Neural crest cell (in vitro differentiated cells): ENCODE measurements around the gene SLC25A39. TPM values are rescaled to one million over a fixed set of nuclear protein-coding genes. Genes with fewer than 3 reads are reported as not detected.
A peak's percentile ranks its signal among the peaks of the same experiment; 100 is the strongest.
"Not testable (repeated sequence)": the region's sequence is repeated elsewhere in the genome, so short reads cannot be mapped to it uniquely, and the experiment has no call there.

ENCODE experiments used
- DNase-seq: peaks from one replicate; pipeline ENCODE4 v3.0.0; 2021; ENCODE audit warnings: low read depth, mixed read lengths, low spot score
- H3K27ac Mint-ChIP-seq: one replicate; pipeline ENCODE4 v1.8.0; 2021; ENCODE audit warnings: mild to moderate bottlenecking, mixed read lengths; ENCODE audit not compliant: unreplicated experiment
- H3K27me3 Mint-ChIP-seq: 2 replicates; pipeline ENCODE4 v1.8.0; 2021; ENCODE audit warnings: low read depth, mild to moderate bottlenecking, mixed read lengths
- H3K36me3 Mint-ChIP-seq: 2 replicates; pipeline ENCODE4 v1.8.0; 2021; ENCODE audit warnings: low read depth, mild to moderate bottlenecking, mixed read lengths
- H3K4me1 Mint-ChIP-seq: 2 replicates; pipeline ENCODE4 v1.8.0; 2021; ENCODE audit warnings: mixed read lengths
- H3K4me3 Mint-ChIP-seq: one replicate; pipeline ENCODE4 v1.8.0; 2021; ENCODE audit warnings: mild to moderate bottlenecking, mixed read lengths
- H3K9me3 Mint-ChIP-seq: 2 replicates; pipeline ENCODE4 v1.8.0; 2021; ENCODE audit warnings: mixed read lengths
- total RNA-seq: library from RNA; stranded (reverse); gene quantifications from 2 replicates; pipeline ENCODE4 v1.2.1, GENCODE V29; 2021
- TF ChIP-seq, protein P1 (sequence below): fragments of 200-600 bp; sonication (generic); conservative IDR thresholded peaks from 2 replicates; pipeline ENCODE4 v1.5.0; 2021; ENCODE audit warnings: antibody characterized with exemption, mild to moderate bottlenecking

SLC25A39 gene
- total RNA-seq, 1 donor from 2014 or later, result 114 TPM

DNA sequence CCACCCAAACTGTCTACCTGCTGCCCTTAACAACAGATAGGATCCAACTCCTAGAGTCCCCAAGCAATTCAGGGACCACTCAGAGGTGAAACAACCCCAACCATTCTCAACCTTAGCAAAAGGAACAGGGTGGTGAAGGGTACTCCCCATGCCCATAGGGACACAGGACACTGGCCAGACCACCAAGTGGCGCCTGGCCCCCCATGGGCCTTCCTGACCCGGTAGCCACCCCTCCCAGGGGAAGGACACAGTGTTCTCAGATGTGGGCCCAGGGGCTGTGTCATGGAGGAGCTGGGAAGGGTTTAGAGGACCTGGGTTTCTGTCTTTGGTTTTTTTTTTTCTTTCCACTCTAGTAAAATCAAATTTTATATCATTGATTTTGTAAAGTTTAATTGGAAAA lies 9.7 kb upstream of the SLC25A39 start:
- no peak for DNase-seq
- Mint-ChIP-seq H3K4me3 (no peak overlapping the region), H3K4me1 (peaks cover 5% of the 10 kb centered on the region), H3K36me3 (no peaks in the 10 kb centered on the region), H3K27ac (no peak overlapping the region), H3K9me3 (no peaks in the 10 kb centered on the region), H3K27me3 (peaks cover 40% of the 10 kb centered on the region)
- TF ChIP-seq, protein P1, sequence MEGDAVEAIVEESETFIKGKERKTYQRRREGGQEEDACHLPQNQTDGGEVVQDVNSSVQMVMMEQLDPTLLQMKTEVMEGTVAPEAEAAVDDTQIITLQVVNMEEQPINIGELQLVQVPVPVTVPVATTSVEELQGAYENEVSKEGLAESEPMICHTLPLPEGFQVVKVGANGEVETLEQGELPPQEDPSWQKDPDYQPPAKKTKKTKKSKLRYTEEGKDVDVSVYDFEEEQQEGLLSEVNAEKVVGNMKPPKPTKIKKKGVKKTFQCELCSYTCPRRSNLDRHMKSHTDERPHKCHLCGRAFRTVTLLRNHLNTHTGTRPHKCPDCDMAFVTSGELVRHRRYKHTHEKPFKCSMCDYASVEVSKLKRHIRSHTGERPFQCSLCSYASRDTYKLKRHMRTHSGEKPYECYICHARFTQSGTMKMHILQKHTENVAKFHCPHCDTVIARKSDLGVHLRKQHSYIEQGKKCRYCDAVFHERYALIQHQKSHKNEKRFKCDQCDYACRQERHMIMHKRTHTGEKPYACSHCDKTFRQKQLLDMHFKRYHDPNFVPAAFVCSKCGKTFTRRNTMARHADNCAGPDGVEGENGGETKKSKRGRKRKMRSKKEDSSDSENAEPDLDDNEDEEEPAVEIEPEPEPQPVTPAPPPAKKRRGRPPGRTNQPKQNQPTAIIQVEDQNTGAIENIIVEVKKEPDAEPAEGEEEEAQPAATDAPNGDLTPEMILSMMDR, result no peak

DNA sequence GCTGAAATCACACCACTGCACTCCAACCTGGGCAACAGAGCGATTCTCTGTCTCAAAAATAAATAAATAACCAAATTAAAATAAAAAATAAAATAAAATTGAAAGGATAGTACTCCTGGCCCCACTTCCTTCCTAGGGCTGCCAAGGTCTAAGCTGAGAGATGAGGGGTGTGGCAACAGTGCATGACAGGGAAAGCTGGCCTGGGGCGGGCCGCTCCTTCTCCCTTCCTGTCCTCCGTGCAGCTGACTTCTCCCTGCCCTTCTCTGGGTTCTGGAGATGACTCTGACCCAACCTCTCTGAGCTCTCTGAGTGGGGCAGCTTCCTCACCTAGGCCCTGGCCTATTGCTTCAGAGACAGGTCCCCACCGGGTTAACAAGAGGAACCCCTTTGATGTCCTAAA lies 8.7 kb upstream of the SLC25A39 start:
- H3K36me3 Mint-ChIP-seq, result no peaks in the 10 kb centered on the region
- no peaks in the 10 kb centered on the region for H3K9me3 Mint-ChIP-seq
- peaks cover 5% of the 10 kb centered on the region for H3K4me1 Mint-ChIP-seq
- no peak overlapping the region for H3K4me3 Mint-ChIP-seq
- H3K27me3 Mint-ChIP-seq, result peaks cover 36% of the 10 kb centered on the region
- no peak overlapping the region for H3K27ac Mint-ChIP-seq
- DNase-seq, result no peak
- TF ChIP-seq, protein P1, result no peak

DNA sequence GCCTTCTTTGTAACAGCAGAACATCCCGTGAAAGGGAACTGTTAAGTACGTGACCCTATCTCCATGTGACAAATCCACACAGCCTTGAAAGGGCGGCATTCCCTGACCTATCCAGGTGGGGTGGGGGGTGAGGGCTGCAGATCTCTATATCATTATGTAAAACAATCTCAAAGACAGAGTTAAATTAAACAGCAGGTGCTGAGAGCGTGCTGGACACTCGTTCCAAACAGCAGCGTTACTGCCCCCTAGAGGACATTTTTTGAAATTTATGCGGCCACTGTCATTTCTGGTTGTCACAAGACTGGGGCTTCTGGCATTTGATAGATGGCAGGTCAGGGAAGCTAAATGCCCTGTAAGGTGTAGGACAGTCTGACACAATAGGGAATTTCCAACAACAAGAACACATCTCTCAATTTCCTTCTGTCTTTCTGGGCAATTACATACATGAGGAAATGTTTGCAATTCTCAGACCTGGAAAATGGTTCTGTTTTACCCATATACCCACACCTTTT lies 6.7 kb upstream of the SLC25A39 start:
- peak; percentile 84 for DNase-seq
- H3K4me3 Mint-ChIP-seq, result peak overlapping the region; percentile 29
- H3K36me3 Mint-ChIP-seq, result no peaks in the 10 kb centered on the region
- TF ChIP-seq, protein P1, result peak; percentile 88
- peaks cover 14% of the 10 kb centered on the region for H3K4me1 Mint-ChIP-seq
- no peaks in the 10 kb centered on the region for H3K9me3 Mint-ChIP-seq
- H3K27me3 Mint-ChIP-seq, result peaks cover 34% of the 10 kb centered on the region
- no peak overlapping the region for H3K27ac Mint-ChIP-seq

DNA sequence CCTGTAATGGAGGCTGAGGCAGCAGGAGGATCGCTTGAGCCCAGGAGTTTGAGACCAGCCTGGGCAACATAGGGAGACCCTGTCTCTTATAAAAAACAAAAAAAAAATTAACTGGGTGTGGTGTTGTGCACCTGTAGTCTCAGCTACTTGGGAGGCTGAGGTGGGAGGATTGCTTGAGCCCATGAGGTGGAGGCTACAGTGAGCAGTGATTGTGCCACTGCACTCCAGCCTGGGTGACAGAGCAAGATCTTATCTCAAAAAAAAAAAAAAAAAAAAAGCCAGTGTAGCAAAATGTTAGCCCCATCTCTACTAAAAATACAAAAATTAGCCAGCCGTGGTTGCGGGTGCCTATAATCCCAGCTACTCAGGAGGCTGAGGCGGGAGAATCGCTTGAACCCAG lies 5.6 kb upstream of the SLC25A39 start:
- Mint-ChIP-seq H3K27me3 (peaks cover 34% of the 10 kb centered on the region), H3K4me1 (peaks cover 19% of the 10 kb centered on the region)
- DNase-seq, H3K9me3 Mint-ChIP-seq, H3K27ac Mint-ChIP-seq, H3K36me3 Mint-ChIP-seq, H3K4me3 Mint-ChIP-seq: not testable (repeated sequence)

DNA sequence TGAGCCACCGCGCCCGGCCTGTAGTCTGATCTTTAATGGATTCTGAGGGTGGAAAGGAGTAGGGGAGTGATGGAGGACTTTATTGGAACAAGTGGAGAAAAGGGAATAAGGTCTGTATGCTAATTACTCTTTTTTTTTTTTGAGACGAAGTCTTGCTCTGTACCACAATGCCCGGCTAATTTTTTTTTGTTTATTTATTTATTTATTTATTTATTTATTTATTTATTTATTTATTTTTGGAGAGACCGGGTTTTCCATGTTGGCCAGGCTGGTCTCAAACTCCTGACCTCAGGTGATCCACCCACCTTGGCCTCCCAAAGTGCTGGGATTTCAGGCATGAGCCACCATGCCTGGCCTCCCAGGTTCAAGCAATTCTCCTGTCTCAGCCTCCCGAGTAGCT lies 4.9 kb upstream of the SLC25A39 start:
- Mint-ChIP-seq H3K4me1 (peaks cover 22% of the 10 kb centered on the region), H3K27me3 (peaks cover 38% of the 10 kb centered on the region)
- H3K27ac Mint-ChIP-seq, DNase-seq, H3K9me3 Mint-ChIP-seq, H3K4me3 Mint-ChIP-seq, H3K36me3 Mint-ChIP-seq: not testable (repeated sequence)

DNA sequence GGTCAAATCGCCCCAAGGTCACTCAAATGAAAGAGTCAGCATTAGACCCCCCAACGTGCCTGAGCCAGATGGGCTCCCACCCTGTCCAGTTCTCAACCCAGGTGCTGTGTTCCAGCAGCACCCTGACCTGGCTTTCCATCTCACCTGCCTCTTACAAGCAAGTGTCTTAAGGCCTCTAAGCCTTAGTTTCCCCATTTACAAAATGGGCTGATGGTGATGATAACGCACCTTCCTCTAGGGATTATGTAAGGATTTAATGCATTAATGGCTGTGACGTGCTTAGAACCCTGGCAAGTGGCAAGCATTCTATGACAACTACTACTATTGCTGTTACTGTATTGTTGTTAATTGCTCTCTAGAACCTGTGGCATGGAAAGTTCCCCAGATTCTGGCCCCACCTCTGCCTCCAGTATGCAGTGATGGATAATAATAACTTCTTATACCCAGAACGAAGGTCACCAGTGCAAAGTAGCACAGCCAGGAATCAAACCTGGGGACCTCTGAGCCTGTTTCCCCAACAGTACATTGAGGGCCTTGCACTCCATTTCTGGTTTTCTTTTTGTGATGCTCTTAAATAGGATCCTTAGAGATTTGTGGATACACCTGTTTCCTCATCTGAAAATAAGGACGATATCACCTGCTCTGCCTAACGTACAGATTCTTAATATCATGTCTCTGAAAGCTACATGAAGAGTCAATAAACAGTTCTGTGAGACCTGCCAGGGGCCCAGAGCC lies 3.3 kb upstream of the SLC25A39 start:
- no peaks in the 10 kb centered on the region for H3K9me3 Mint-ChIP-seq
- TF ChIP-seq, protein P1, result no peak
- peaks cover 28% of the 10 kb centered on the region for H3K4me1 Mint-ChIP-seq
- H3K27ac Mint-ChIP-seq, result no peak overlapping the region
- no peak for DNase-seq
- H3K4me3 Mint-ChIP-seq, result peak overlapping the region; percentile 73
- H3K36me3 Mint-ChIP-seq, result no peaks in the 10 kb centered on the region
- peaks cover 31% of the 10 kb centered on the region for H3K27me3 Mint-ChIP-seq
